Neural progenitor cell (in vitro differentiated cells): ENCODE results near the gene ANGPTL7.

Experiments used
- CTCF ChIP-seq: fragments of 200-600 bp; sonication (generic); IDR thresholded peaks from 2 replicates; pipeline ENCODE4 v1.5.1; 2017; ENCODE audit warnings: antibody characterized with exemption, mild to moderate bottlenecking
- EZH2 ChIP-seq: fragments of 200-600 bp; sonication (generic); IDR thresholded peaks from 2 replicates; pipeline ENCODE4 v1.6.1; 2017; ENCODE audit warnings: antibody characterized with exemption, mild to moderate bottlenecking, moderate library complexity
- EZH2phosphoT487 ChIP-seq: fragments of 200-600 bp; sonication (generic); IDR thresholded peaks from 2 replicates; pipeline ENCODE4 v1.6.1; 2017; ENCODE audit warnings: antibody characterized with exemption

- no peak for TF ChIP-seq CTCF
- TF ChIP-seq EZH2: no peak
- TF ChIP-seq EZH2phosphoT487: no peak
These were observed 44.1 kb downstream of the ANGPTL7 start for GRCh38 chr1:11233208-11233607.
